BLaER1 treated with 17β-estradiol and CSF1 and Interleukin-3, amounts not matched to agents 10 nM and 100 nM (cell line): ENCODE data around the gene RBM15B.
"Not testable (repeated sequence)": the region's sequence is repeated elsewhere in the genome, so short reads cannot be mapped to it uniquely, and the experiment has no call there.

ENCODE experiments used
- H3K27ac ChIP-seq, 11 experiments: shearing (Covaris generic); formaldehyde crosslinking; 2 replicates each; pipeline ENCODE4 v1.8.1; 2022
- H3K27me3 ChIP-seq, 11 experiments: shearing (Covaris generic); formaldehyde crosslinking; 2 replicates each; pipeline ENCODE4 v1.8.1; 2022
- H3K36me3 ChIP-seq, 11 experiments: shearing (Covaris generic); formaldehyde crosslinking; 2 replicates each; pipeline ENCODE4 v1.8.1; 2022
- H3K4me1 ChIP-seq, 10 experiments: shearing (Covaris generic); formaldehyde crosslinking; 2 replicates each; pipeline ENCODE4 v1.8.1; 2022
- H3K4me2 ChIP-seq, 11 experiments: shearing (Covaris generic); formaldehyde crosslinking; 2 replicates each; pipeline ENCODE4 v1.8.1; 2022
- H3K4me3 ChIP-seq, 10 experiments: shearing (Covaris generic); formaldehyde crosslinking; 2 replicates each; pipeline ENCODE4 v1.8.1; 2022
- H3K9ac ChIP-seq, 11 experiments: shearing (Covaris generic); formaldehyde crosslinking; 2 replicates each; pipeline ENCODE4 v1.8.1; 2022
- H3K9me3 ChIP-seq, 11 experiments: shearing (Covaris generic); formaldehyde crosslinking; replicated peaks in 1 of 11; 2 replicates each; pipeline ENCODE4 v1.8.1; 2022
- H4K20me1 ChIP-seq, 11 experiments: shearing (Covaris generic); formaldehyde crosslinking; 2 replicates each; pipeline ENCODE4 v1.8.1; 2022
- Cebpa-rat ChIP-seq, 11 experiments: shearing (Covaris generic); IDR thresholded peaks; 2 replicates each; pipeline ENCODE4 v1.8.1; 2022

Gene RBM15B

DNA sequence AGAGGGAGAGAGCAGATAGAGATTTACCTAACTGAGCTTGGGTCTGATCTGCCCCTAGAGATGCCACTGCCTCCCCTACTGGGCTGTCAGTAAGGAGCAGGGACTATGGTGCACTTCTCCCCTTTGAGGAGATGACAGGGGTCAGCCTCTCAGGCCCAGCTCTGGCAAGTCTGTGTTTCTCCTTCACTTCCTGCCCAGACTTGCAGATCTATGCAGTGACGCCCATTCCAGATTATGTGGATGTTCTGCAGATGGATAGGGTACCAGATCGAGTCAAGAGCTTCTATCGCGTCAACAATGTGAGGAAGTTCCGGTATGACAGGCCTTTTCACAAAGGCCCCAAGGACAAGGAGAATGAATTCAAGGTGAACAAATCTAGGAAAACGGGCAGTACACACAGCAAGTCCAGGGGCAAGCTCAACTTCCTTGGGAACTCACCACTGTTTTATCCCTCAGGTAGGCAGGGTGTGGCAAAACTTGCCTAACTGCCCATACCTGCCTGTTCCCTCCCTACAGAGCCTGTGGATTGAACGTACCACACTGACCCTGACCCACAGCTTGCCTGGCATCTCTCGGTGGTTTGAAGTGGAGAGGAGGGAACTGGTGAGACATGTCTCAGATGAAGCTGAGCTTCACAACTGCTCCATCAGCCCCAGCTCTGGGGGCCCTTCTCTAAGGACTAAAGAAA, 35.0 kb upstream of the RBM15B start:
- H4K20me1 ChIP-seq, result no peaks in the 10 kb centered on the region
- H3K9me3 ChIP-seq, result no peaks in the 10 kb centered on the region
- H3K9ac ChIP-seq, result no peak overlapping the region
- H3K27me3 ChIP-seq, result no peaks in the 10 kb centered on the region
- no peaks in the 10 kb centered on the region for H3K36me3 ChIP-seq
- H3K4me2 ChIP-seq, result no peak overlapping the region
- no peak overlapping the region for H3K27ac ChIP-seq
- TF ChIP-seq Cebpa-rat (IDR thresholded peaks at IDR 0.05), result no peak
- H3K4me3 ChIP-seq, result no peak overlapping the region
- peaks cover 0 to 20% (median 11%) of the 10 kb centered on the region in 10 experiments; a peak in 13 of 20 replicates for H3K4me1 ChIP-seq

DNA sequence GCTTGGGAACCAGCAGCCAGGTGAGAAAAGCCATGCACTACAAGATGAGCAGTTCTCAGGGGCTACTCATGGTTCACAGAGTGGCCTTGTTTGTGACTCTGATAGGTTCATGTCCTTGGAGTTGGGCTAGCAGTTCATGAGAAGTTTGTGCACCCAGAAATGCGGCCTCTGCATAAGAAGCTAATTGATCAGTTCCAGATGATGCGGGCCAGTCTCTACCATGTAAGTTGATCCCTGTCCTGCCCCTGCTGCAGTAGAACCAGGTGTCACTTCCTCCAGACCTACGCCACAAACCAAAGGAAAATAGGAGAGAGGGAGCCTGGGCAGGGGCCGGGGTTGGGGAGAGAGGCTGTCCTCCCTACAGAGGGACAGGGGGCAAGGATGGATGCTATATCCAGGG, 33.2 kb upstream of the RBM15B start:
- Histone ChIP-seq H3K4me1 (peaks cover 0 to 18% (median 11%) of the 10 kb centered on the region in 10 experiments; a peak in 13 of 20 replicates), H3K27me3 (no peaks in the 10 kb centered on the region), H3K4me2 (no peak overlapping the region), H3K9me3 (no peaks in the 10 kb centered on the region), H3K9ac (no peak overlapping the region), H3K27ac (no peak overlapping the region), H3K4me3 (no peak overlapping the region), H4K20me1 (no peaks in the 10 kb centered on the region), H3K36me3 (no peaks in the 10 kb centered on the region)
- TF ChIP-seq Cebpa-rat (IDR thresholded peaks at IDR 0.05), result no peak

DNA sequence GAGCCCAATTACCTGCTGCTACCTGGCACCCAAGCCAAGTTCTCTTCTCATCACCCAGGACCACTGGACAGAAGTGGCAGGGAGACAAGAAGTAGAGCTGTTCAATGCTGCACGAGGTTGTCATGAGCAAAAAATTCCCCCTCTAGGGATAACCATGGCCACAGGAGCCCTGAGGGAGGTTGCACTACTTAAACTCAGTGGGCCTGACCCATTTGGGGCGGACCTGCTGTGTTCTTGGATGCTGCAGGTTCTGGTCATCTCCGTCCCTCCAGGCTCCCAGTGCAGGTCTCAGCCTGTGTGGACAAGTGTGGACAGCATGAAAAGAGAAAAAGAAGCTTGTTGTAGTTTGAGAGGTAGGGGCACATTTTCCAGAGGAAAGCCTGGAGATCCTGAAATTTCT, 32.1 kb upstream of the RBM15B start:
- no peaks in the 10 kb centered on the region for H3K27me3 ChIP-seq
- no peaks in the 10 kb centered on the region for H3K36me3 ChIP-seq
- H3K9ac ChIP-seq, result no peak overlapping the region
- H4K20me1 ChIP-seq, result no peaks in the 10 kb centered on the region
- peaks cover 0 to 7% (median 2%) of the 10 kb centered on the region in 10 experiments; a peak in 8 of 20 replicates for H3K4me1 ChIP-seq
- no peaks in the 10 kb centered on the region for H3K9me3 ChIP-seq
- H3K4me2 ChIP-seq, result no peak overlapping the region
- no peak overlapping the region for H3K4me3 ChIP-seq
- no peak for TF ChIP-seq Cebpa-rat (IDR thresholded peaks at IDR 0.05)
- H3K27ac ChIP-seq, result no peak overlapping the region

DNA sequence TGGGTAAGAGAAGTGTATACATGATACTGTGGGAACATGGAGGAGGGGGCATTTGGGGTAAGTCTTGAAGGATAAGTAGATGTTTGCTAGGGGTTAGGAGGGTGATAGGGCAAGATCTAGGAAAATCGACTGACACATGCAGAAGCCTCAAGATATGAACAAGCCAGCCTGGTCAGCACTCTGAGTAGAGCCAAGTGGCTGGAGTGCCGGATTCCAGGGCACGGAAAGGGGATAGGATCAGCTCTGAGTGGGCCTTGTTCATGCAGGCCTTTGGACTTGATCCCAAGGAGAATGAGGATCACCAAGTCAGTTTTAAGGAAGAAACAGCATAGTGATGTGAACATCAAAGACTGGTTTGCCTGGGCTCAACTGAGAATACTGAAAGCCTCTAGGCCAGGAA, 30.3 kb upstream of the RBM15B start:
- no peaks in the 10 kb centered on the region for H4K20me1 ChIP-seq

DNA sequence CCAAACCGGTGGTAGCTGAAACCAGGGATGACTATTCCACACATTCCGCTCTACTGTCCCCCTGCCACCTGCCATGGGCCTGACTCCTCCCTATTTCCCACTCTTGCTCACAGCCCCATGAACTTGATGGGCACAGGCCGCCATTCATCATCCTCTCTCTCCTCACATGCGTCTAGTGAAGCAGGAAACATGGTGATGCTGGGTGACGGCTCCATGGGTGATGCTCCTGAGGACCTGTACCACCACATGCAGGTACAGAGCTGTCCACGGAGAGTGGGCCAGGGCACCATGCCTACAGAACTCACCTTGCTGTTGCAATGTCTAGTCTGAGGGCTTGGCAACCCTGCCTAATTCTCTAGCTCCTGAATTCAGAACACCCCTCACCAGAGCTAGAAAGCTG, 29.3 kb upstream of the RBM15B start:
- Histone ChIP-seq H3K4me1 (no peaks in the 10 kb centered on the region), H3K36me3 (no peaks in the 10 kb centered on the region), H3K9me3 (0 out of 22 replicates have a peak, but pooled peaks cover 0 to 7% (median 0%) of the 10 kb centered on the region in 11 experiments), H3K4me2 (no peak overlapping the region), H3K4me3 (no peak overlapping the region), H3K27me3 (no peaks in the 10 kb centered on the region), H3K27ac (no peak overlapping the region), H4K20me1 (no peaks in the 10 kb centered on the region), H3K9ac (no peak overlapping the region)
- TF ChIP-seq Cebpa-rat (IDR thresholded peaks at IDR 0.05), result no peak

More for the DNA sequence above, 30.3 kb upstream of the RBM15B start:
- Histone ChIP-seq H3K27ac (no peak overlapping the region), H3K9ac (no peak overlapping the region), H3K4me2 (no peak overlapping the region), H3K9me3 (0 out of 22 replicates have a peak, but pooled peaks cover 0 to 7% (median 0%) of the 10 kb centered on the region in 11 experiments), H3K27me3 (no peaks in the 10 kb centered on the region), H3K4me1 (no peaks in the 10 kb centered on the region), H3K36me3 (no peaks in the 10 kb centered on the region), H3K4me3 (no peak overlapping the region)
- TF ChIP-seq Cebpa-rat (IDR thresholded peaks at IDR 0.05), result no peak

DNA sequence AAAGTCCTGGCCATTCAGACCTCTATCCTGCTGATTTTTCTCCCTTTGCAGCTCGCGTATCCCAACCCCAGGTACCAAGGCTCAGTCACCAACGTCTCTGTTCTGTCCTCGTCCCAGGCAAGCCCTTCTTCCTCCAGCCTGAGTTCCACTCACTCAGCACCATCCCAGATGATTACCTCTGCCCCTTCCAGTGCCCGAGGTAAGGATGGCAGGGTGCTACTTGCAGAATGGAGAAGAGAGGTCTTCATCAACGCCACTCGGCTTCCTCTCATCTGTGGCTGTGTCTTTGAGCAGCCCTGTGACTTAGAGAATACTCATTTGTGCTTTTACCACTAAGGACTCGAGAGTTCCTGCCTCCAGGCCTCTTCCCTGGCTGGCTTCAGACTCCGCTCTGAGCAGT, 28.6 kb upstream of the RBM15B start:
- Histone ChIP-seq H3K4me1 (no peaks in the 10 kb centered on the region), H3K4me2 (no peak overlapping the region), H3K4me3 (no peak overlapping the region), H3K9ac (no peak overlapping the region), H4K20me1 (no peaks in the 10 kb centered on the region), H3K9me3 (0 out of 22 replicates have a peak, but pooled peaks cover 0 to 7% (median 0%) of the 10 kb centered on the region in 11 experiments), H3K27me3 (no peaks in the 10 kb centered on the region), H3K36me3 (no peaks in the 10 kb centered on the region), H3K27ac (no peak overlapping the region)
- TF ChIP-seq Cebpa-rat (IDR thresholded peaks at IDR 0.05), result no peak

DNA sequence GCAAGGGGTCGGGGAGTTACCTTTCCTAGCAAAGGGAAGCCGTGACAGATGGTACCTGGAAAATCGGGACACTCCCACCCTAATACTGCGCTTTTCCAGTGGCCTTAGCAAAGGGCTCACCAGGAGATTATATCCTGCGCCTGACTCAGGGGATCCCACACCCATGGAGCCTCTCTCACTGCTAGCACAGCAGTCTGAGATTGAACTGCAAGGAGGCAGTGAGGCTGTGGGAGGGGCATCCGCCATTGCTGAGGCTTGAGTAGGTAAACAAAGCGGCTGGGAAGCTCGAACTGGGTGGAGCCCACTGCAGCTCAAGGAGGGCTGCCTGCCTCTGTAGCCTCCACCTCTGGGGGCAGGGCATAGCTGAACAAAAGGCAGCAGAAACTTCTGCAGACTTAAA, 22.8 kb upstream of the RBM15B start:
- not testable (repeated sequence) for H3K9ac ChIP-seq, H3K4me1 ChIP-seq, H3K36me3 ChIP-seq, H3K9me3 ChIP-seq, H4K20me1 ChIP-seq, H3K4me2 ChIP-seq, H3K27ac ChIP-seq, H3K27me3 ChIP-seq, H3K4me3 ChIP-seq

DNA sequence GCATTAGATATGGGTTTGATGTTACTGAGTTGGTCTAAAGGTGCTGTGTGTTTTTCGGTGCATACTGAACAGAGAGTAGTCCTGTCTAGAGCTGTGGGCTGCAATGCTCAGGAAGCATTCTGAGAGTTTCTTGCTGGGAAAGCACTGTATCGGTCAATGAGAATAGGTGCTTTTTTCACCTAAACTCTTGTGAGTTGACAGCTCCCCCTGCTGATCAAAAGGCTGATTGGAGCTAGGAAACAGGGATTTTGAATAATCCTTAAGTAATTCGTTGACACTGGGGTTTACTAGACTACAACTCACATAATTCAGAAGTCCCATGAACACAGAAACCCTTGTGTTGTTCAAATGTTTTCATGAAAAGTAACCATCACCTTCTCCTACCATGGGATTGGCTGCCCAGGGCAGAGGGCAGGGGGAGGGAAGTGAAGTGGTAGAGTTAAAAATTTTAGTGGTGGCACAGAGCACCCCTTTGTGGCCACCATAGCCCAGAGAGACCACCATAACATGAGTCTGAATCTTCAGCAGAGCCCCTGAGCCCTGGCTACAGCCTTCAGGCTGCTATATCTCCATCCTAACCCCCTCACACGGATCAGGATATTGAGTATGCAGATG, 19.0 kb upstream of the RBM15B start:
- no peaks in the 10 kb centered on the region for H3K27me3 ChIP-seq
- peaks cover 0 to 5% (median 0%) of the 10 kb centered on the region in 11 experiments; a peak in 2 of 22 replicates for H3K9me3 ChIP-seq
- no peak for TF ChIP-seq Cebpa-rat (IDR thresholded peaks at IDR 0.05)

DNA sequence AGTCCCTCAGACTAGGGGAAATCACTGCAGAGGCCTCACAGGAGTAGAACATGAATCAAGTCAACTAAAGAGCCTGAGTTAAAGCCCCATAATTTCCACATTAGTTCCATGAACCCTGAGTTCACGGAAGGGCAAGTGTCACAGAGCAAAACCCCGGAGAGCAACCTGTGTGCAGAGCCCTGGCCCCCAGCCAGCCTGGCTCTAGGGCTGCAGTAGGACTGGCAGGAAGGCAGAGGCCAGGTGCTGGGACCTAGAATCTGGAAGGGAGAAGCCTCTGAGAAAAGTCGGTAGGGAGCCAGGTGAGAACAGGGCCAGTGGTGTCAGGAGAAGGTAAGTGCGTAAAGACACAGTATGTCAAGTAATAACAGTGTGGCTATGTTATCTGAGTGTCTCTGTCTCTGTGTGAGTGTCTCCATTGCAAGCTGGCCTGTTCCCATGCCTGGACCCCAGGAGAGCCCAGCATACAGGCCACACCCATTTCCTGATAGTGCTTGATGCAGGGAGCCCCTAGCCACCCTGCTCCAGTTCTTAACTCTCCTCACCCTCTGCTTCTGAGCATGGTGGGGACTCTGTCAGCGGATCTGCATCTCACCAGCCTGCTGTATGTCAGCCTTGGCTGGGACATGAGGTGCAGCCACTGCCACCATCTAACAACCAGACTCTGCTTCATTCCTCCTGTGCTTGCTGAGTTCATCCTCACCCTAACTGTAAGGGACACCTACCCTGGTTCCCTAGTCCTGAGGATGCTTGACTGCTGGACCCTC, 17.2 kb upstream of the RBM15B start:
- Histone ChIP-seq H3K4me1 (peaks cover 10 to 13% (median 12%) of the 10 kb centered on the region in 10 experiments), H3K4me3 (no peak overlapping the region), H3K9me3 (no peaks in the 10 kb centered on the region), H3K9ac (peak overlapping the region in 1 of 11 experiments; percentile 8; a peak in 1 of 22 replicates), H3K27ac (no peak overlapping the region), H3K27me3 (no peaks in the 10 kb centered on the region), H3K36me3 (no peaks in the 10 kb centered on the region), H3K4me2 (no peak overlapping the region), H4K20me1 (no peaks in the 10 kb centered on the region)
- TF ChIP-seq Cebpa-rat (IDR thresholded peaks at IDR 0.05), result no peak

More for the DNA sequence above, 19.0 kb upstream of the RBM15B start:
- H3K4me3 ChIP-seq, result no peak overlapping the region
- no peaks in the 10 kb centered on the region for H3K4me1 ChIP-seq
- H3K4me2 ChIP-seq, result no peak overlapping the region
- H3K9ac ChIP-seq, result no peak overlapping the region
- no peaks in the 10 kb centered on the region for H4K20me1 ChIP-seq
- H3K36me3 ChIP-seq, result no peaks in the 10 kb centered on the region
- no peak overlapping the region for H3K27ac ChIP-seq
